ENCODE data around the gene HPN.

HPN gene

DNA sequence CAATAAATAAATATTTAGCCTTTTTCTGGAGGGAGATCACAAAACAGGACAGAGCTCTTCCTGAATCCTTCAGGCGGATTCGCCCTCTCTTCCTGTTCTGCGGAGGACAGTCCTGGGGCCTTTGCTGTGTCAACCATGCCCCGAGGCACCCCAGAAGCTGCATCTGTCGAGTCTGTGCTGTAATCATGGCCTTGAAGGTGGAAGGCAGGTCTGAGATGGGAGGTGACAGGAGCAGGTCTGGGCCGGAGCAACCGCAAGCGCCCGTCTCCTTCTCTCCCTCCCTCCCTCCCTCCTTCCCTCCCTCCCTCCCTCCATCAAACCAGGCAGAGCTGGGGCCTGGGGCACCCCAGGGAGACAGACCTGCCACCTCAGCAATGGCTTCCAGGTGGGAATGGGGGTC is 69.5 kb downstream of the HPN start:
- no peak for DNase-seq (ENCODE audit: low spot score)
- TF ChIP-seq, protein P1, sequence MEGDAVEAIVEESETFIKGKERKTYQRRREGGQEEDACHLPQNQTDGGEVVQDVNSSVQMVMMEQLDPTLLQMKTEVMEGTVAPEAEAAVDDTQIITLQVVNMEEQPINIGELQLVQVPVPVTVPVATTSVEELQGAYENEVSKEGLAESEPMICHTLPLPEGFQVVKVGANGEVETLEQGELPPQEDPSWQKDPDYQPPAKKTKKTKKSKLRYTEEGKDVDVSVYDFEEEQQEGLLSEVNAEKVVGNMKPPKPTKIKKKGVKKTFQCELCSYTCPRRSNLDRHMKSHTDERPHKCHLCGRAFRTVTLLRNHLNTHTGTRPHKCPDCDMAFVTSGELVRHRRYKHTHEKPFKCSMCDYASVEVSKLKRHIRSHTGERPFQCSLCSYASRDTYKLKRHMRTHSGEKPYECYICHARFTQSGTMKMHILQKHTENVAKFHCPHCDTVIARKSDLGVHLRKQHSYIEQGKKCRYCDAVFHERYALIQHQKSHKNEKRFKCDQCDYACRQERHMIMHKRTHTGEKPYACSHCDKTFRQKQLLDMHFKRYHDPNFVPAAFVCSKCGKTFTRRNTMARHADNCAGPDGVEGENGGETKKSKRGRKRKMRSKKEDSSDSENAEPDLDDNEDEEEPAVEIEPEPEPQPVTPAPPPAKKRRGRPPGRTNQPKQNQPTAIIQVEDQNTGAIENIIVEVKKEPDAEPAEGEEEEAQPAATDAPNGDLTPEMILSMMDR (IDR thresholded peaks at IDR 0.05; ENCODE audit: extremely low read depth, missing control alignments), result no peak

DNA sequence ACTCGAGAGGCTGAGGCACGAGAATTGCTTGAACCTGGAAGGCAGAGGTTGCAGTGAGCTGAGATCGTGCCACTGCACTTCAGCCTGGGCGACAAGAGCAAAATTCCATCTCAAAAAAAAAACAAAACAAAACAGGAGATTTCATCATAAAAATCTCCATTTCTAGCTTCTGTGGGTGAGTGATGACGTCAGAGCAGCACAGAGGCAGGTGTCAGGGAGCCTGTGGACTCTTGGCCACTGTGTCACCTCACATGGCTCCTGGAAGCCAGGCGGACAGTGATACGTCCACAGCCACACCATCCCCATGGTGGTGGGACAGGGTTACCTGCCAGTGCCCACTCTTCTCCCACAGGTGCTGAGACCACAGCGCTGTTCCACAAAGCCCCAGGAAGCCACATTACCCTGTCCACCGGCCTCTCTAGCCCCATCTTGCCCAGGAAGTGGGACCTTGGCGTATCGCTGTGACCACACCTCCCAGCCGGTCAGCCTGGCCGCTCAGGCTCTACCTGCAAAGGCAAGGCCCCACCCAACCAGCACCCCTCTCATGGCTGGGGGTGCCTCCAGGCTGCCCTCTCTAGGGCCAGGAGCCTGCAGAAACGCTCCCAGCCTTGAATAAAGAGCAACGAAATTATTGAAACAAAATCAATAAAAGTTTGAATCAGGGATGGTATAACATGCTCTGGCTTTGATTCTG is 71.6 kb downstream of the HPN start:
- no peak for DNase-seq (ENCODE audit: low spot score)
- TF ChIP-seq, protein P1 (IDR thresholded peaks at IDR 0.05; ENCODE audit: extremely low read depth, missing control alignments), result no peak

DNA sequence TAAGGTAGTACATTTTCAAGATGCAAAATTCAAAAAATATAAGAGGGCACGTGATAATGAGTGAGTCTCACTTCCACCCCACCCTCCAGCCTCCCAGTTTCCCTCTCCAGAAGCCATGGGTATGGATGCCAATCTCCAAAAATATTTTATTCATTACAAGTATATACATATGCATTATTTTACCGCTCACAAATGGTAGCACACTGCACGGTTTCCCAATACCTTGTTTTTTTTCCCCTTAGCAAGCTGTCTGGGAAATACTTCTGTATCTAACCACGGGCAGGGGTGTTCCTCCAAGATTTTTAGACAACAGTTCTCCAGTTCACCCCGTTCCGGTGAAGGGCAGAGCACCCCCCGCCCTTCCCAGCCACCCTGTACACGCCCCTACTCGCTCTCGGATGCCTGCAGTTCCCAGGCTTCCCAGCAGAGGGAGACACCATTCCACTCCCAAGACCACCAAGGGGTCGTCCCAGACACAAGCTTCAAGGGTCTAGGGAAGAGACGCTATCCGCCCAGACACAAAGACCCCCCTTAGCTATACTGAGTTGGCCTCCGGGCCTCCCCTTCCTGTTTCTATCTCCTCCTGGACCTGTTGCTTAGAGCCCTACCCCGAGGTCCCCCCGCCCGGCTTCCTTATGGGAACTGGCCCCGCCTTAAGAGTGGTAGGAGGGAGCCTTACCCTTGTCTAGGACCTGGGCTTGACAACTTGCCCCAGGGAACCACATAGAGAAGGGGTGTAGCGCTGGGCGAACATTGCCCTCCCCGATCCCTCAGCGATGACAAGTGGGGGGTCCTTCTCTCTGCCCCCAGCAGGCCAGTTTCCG is 73.0 kb downstream of the HPN start:
- DNase-seq (ENCODE audit: low spot score), result peak; percentile 86
- TF ChIP-seq, protein P1 (IDR thresholded peaks at IDR 0.05; ENCODE audit: extremely low read depth, missing control alignments), result peak; percentile 97

DNA sequence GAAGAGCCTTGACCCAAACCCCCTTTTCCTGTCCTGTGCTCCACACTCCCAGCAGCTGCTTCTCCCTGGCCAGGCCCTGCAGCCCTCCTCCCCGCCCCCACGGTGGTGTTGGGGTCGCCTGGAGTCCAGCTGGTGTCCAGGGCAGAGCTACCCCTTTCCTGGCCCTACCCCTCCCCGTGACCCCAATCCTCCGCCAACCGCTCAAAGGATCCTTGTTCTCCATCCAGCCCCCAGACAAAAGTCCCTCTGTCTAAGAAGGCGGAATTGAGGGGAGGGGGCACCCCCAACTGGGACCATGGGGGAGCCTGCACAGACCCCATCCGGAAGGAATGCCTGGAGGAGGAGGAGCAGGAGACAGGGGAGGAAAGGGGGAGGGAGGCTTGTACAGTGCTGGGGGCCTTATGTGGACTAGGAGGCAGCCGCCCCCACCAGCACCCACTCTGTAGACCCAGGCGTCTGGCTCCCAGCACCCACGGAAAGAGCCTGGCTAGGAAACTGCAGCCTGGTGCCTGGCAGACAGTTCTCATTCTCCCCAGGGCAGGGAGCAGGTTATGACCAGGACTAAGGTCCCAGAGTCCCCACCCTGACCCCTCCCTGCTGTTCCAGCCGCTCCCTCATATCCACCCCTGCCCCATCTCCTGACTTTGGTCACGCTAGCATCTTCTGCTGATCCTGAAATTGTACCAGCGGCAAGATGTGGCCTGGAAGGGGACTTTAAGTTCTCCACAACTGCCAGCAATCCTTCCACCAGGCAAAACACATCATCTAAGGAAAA is 73.8 kb downstream of the HPN start, which contains the start of gene FXYD3:
FXYD3 (plus strand) TSS at position 647 of the 775 bp plus-strand sequence. CDS start 3,554 bp downstream, outside the sequence.
- TF ChIP-seq, protein P1 (IDR thresholded peaks at IDR 0.05; ENCODE audit: extremely low read depth, missing control alignments), result no peak
- DNase-seq (ENCODE audit: low spot score), result no peak

Data from GM20000 (cell line).